HepG2 (cell line): ENCODE results near the gene FBXO7. TPM values are rescaled to one million over a fixed set of nuclear protein-coding genes. Genes with fewer than 3 reads are reported as not detected.

ENCODE experiments used
- ATF6 ChIP-seq: sonication (generic); formaldehyde crosslinking; conservative IDR thresholded peaks from 2 replicates; pipeline ENCODE4 v1.4.0; 2020; ENCODE audit warnings: missing genetic modification reagents
- CEBPB ChIP-seq: IDR thresholded peaks from 2 replicates; pipeline ENCODE4 v1.6.1; 2011; ENCODE audit warnings: low read depth, low read length, improper control_type of control experiment, borderline replicate concordance
- ELF1 ChIP-seq: sonication (generic); formaldehyde crosslinking; IDR thresholded peaks from 2 replicates; pipeline ENCODE4 v1.4.0; 2020; ENCODE audit warnings: missing genetic modification reagents
- FOSL2 ChIP-seq: sonication (generic); formaldehyde crosslinking; IDR thresholded peaks from 2 replicates; pipeline ENCODE4 v1.4.0; 2020; ENCODE audit warnings: missing genetic modification reagents
- IRF9 ChIP-seq: sonication (generic); formaldehyde crosslinking; IDR thresholded peaks from 2 replicates; pipeline ENCODE4 v1.8.0; 2022; ENCODE audit warnings: missing genetic modification reagents, mild to moderate bottlenecking, borderline replicate concordance
- LCORL ChIP-seq, 2 experiments: fragments of 450-650 bp in 1 of 2; sonication (generic) in 1 of 2; formaldehyde crosslinking in 1 of 2; IDR thresholded peaks; 2 replicates each; pipeline versions ENCODE4 v1.5.0 to v1.6.1; 2017 to 2020; ENCODE audit warnings: antibody characterized with exemption in 1 of 2, missing genetic modification reagents in 1 of 2
- MED1 ChIP-seq: sonication (generic); formaldehyde crosslinking; IDR thresholded peaks from 2 replicates; pipeline ENCODE4 v1.4.0; 2020; ENCODE audit warnings: missing genetic modification reagents
- MED8 ChIP-seq: sonication (generic); formaldehyde crosslinking; IDR thresholded peaks from 2 replicates; pipeline ENCODE4 v1.8.1; 2023; ENCODE audit warnings: mild to moderate bottlenecking, missing genetic modification reagents; ENCODE audit not compliant: insufficient replicate concordance
- MTF2 ChIP-seq: sonication (generic); formaldehyde crosslinking; IDR thresholded peaks from 2 replicates; pipeline ENCODE4 v1.5.0; 2020; ENCODE audit warnings: missing genetic modification reagents, borderline replicate concordance
- MYNN ChIP-seq: sonication (generic); formaldehyde crosslinking; IDR thresholded peaks from 2 replicates; pipeline ENCODE4 v1.4.0; 2020; ENCODE audit warnings: mild to moderate bottlenecking, low read depth, missing genetic modification reagents
- NR2F6 ChIP-seq, 2 experiments: IDR thresholded peaks; 2 replicates each; pipeline ENCODE4 v1.6.1; 2016; ENCODE audit warnings: antibody characterized with exemption in 1 of 2, mild to moderate bottlenecking in 1 of 2
- PRDM15 ChIP-seq: sonication (generic); formaldehyde crosslinking; IDR thresholded peaks from 2 replicates; pipeline ENCODE4 v1.4.0; 2020; ENCODE audit warnings: missing genetic modification reagents
- RXRB ChIP-seq: IDR thresholded peaks from 2 replicates; pipeline ENCODE4 v1.6.1; 2016; ENCODE audit warnings: borderline replicate concordance, missing genetic modification reagents, missing compliant biosample characterization
- SALL1 ChIP-seq: sonication (generic); formaldehyde crosslinking; IDR thresholded peaks from 2 replicates; pipeline ENCODE4 v1.8.0; 2022; ENCODE audit warnings: mild to moderate bottlenecking, missing genetic modification reagents
- TBX2 ChIP-seq: sonication (generic); formaldehyde crosslinking; IDR thresholded peaks from 2 replicates; pipeline ENCODE4 v1.5.0; 2020; ENCODE audit warnings: missing genetic modification reagents, mild to moderate bottlenecking, borderline replicate concordance
- TFAP4 ChIP-seq: sonication (generic); IDR thresholded peaks from 2 replicates; pipeline ENCODE4 v1.6.1; 2016; ENCODE audit warnings: low read depth, borderline replicate concordance
- ZBTB43 ChIP-seq: sonication (generic); formaldehyde crosslinking; conservative IDR thresholded peaks from 2 replicates; pipeline ENCODE4 v1.4.0; 2020; ENCODE audit warnings: missing genetic modification reagents
- ZMYM3 ChIP-seq: sonication (generic); formaldehyde crosslinking; IDR thresholded peaks from 2 replicates; pipeline ENCODE4 v1.5.1; 2020; ENCODE audit warnings: mild to moderate bottlenecking, missing genetic modification reagents
- polyA plus RNA-seq, 8 experiments: library from polyadenylated mRNA; depleted of rRNA in 3 of 8; stranded (reverse) in 7 of 8; unstranded in 1 of 8; fragments of >200 nt; fragmentation: Illumina TruSeq in 4 of 8; extraction: Trizol in 4 of 8; gene quantifications; 2 replicates each; pipeline versions ENCODE4 v1.2.1 to v1.2.3, GENCODE V29; 2011 to 2016; ENCODE audit warnings: low read depth in 4 of 8, missing spikeins in 1 of 8, mixed read lengths in 1 of 8; ENCODE audit not compliant: insufficient read depth in 1 of 8
- total RNA-seq, 5 experiments: library from RNA; depleted of rRNA; stranded (reverse); fragments of >200 nt; fragmentation: Illumina TruSeq; extraction: Trizol; gene quantifications; 2 replicates each; pipeline ENCODE4 v1.2.3, GENCODE V29; 2016; ENCODE audit warnings: low read depth in 1 of 5

The FBXO7 gene
- total and polyA plus RNA-seq, 2 of the 13 experiments (the other 11 are each of a cell fraction or from before 2014, with no cell fraction given), result 105 to 172 TPM

GRCh38 chr22:32534252-32535235 lies 59.9 kb downstream of the FBXO7 start (continued):
- TF ChIP-seq PRDM15 (0 out of 2 replicates have a peak, but pooled peaks have one; percentile 19), TFAP4 (peak; percentile 21; the same call in 1 of the 2 replicates), SALL1 (peak; percentile 63), ATF6 (CRISPR knock-in tag) (no peak), CEBPB (peak; percentile 19; the same call in 1 of the 2 replicates), IRF9 (CRISPR knock-in tag) (no peak), ELF1 (CRISPR knock-in tag) (no peak), MTF2 (CRISPR knock-in tag) (no peak), MYNN (CRISPR knock-in tag) (no peak), ZMYM3 (CRISPR knock-in tag) (peak; percentile 81), LCORL (IDR thresholded peaks at IDR 0.05) (no peak), LCORL (CRISPR knock-in tag; IDR thresholded peaks at IDR 0.05) (peak; percentile 87), NR2F6 (IDR thresholded peaks at IDR 0.05) (peak; percentile 56), NR2F6 (CRISPR knock-in tag; IDR thresholded peaks at IDR 0.05) (peak; percentile 71; the same call in 1 of the 2 replicates), MED8 (CRISPR knock-in tag) (no peak), RXRB (CRISPR knock-in tag) (peak; percentile 56; the same call in 1 of the 2 replicates), TBX2 (CRISPR knock-in tag) (peak; percentile 43; the same call in 1 of the 2 replicates), FOSL2 (peak; percentile 49; the same call in 1 of the 2 replicates), ZBTB43 (peak; percentile 54; the same call in 1 of the 2 replicates), MED1 (peak; percentile 64)
